D341Med (cell line): Measurements from ENCODE around the gene CPHXL2.

Experiments used
- DNase-seq: peaks from one replicate; pipeline ENCODE4 v3.0.0; 2012; ENCODE audit warnings: low spot score

Gene CPHXL2

DNA sequence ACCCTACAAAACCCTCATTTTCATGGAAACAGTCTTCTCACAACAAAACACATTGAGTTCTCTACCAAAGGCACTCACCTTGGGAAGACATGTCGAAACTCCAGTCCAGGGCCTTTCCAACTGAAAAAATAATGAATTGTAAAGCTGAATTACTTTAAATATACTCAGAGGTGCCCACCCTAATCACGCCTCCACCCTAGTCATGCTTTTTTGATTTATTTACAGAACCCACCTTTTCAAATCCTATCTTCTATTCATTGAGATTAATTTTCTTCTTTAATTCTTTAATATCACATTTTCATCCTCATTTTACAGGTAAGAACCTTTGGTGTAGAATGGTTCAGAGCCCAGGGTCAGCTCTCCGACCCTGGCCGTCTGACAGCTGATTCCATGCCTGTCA is at the start of gene CPHXL2:
Gene CPHXL2 (minus strand): TSS at position 101 of the 400 bp plus-strand sequence. CDS start 10 bp downstream, at position 91.
- no peak for DNase-seq

DNA sequence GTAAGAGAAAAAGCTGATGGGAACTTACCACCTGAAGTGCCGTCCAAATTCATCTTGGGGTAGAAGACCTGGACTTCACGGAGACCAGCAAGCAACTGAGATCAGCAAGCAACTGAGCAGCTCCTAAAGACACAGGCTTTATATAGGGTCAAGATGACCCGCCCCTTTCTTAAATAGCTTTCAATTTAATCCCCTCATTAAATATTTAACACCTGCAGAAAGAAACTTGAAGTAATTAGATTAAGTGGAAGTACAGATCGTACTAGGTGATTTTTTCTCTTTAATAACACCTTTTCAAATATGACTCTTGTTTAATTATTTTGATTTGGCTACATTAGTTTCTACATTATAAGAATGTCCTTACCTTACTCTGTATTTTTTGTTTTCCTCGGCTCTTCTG is 49.6 kb upstream of the CPHXL2 start, which contains the start of gene CPHXL:
Gene CPHXL (minus strand): TSS at position 101 of the 400 bp plus-strand sequence. CDS start 48 bp downstream, at position 53.
- DNase-seq, result no peak

DNA sequence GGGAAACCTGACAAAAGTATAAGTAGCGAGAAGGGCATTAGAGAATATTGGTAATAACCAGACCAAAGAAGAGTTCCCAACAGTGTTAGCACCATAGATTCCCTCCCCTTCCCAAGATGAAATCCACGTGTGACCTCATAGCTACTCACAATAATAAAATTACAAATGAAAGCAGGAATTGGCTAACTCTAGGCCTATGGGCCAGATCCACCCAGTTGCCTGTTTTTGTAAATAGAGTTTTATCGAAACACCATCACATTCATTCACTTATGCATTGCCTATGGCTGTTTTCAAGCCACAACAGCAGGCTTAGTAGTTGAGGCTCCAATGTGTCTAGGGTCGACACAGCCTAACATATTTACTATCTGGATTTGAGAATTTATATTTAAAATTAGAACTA is 41.6 kb upstream of the CPHXL2 start:
- DNase-seq, result no peak

DNA sequence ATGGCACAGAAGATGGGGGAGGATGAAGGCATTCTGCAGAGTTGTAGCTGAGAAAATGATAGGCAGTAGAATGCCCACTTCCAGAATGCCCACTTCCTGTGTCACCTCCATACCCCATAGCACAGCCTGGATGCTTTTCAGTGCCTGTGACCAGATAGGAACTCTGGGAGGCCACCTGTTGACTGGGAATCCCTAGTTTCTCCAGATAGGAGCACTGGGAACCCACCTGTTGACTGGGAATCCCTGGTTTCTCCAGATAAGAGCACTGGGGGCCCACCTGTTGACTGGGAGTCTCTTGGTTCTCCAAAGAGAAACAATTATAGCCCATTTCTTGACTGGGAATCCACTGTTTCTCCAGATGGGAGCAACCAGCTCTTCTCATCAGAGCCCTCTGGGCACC is 37.9 kb upstream of the CPHXL2 start:
- no peak for DNase-seq

DNA sequence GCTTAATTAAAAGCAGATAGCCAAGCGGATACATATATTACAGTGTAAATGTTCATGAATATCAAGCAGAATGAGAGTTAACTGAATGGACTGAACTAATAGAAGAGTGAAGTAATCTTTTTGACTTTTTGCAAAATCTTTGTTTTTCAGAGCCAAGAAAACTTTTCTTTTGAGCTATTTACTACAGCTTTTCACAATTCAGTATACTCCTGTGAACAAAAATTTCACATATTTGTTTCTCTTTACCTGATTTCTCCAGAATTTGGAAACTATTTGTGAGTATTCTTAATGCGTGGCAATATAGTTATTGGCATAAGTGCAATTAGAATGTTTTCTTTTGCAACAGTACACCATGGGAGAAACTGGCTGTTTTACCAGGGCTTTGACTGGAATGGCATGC is 33.5 kb upstream of the CPHXL2 start:
- DNase-seq, result no peak

DNA sequence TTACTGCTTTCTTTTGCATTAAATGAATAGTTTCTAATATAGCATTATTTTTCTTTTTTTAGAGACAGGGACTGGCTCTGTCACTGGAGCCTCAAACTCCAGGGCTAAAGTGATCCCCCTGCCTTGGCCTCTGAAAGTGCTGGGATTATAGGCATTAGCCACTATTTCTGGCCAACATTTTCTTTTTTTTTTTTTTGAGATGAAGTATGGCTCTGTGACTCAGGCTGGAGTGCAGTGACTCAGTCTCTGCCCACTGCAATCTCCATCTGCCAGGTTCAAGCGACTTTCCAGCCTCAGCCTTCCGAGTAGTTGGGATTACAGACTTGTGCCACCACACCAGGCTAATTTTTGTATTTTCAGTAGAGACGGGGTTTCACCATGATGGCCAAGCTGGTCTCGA is 26.5 kb upstream of the CPHXL2 start:
- no peak for DNase-seq

DNA sequence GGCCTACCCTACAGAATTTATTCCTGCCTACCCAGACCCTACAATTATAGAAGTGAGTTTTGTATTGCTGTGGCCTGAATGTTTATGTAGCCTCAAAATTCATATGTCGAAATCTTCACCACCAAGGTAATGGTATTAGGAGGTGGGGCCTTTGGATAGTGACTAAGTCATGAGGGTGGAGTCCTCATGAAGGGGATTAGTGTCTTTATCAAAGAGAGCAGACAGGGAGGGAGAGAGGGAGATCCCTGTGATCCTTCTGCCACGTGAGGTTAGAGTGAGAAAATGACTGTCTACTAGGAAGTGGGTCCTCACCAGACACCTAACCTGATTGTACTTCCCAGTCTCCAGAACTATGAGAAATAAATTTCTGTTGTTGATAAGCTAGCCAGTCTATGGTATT is 25.4 kb upstream of the CPHXL2 start:
- DNase-seq, result no peak

DNA sequence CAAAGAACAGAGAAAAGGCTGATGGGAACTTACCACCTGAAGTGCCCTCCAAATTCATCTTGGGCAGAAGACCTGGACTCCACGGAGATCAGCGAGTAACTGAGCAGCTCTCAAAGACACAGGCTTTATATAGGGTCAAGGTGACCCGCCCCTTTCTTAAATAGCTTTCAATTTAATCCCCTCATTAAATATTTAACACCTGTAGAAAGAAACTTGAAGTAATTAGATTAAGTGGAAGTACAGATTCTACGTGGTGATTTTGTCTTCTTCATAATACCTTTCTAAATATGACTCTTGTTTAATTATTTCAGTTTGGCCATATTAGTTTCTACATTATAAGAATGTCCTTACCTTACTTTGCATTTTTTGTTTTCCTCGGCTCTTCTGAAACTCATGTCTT is 24.6 kb upstream of the CPHXL2 start, which contains the start of gene DUXB:
Gene DUXB (minus strand): TSS at position 101 of the 400 bp plus-strand sequence. CDS start 43 bp downstream, at position 58.
- DNase-seq, result no peak

DNA sequence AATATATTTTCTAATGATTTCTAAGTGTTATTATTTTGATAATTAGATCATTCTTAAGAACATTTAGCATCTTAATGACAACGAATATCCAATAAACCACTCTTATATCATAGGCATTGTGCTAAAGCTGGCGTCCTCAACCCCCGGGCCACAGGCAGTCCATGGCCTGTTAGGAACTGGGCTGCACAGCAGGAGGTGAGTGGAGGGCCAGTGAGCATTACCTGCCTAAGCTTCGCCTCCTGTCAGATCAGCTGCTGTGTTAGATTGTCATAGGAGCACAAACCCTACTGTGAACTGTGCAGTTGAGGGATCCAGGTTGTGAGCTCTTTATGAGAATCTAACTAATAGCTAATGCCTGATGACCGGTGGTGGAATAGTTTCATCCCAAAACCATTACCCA is 20.8 kb upstream of the CPHXL2 start:
- DNase-seq, result no peak

DNA sequence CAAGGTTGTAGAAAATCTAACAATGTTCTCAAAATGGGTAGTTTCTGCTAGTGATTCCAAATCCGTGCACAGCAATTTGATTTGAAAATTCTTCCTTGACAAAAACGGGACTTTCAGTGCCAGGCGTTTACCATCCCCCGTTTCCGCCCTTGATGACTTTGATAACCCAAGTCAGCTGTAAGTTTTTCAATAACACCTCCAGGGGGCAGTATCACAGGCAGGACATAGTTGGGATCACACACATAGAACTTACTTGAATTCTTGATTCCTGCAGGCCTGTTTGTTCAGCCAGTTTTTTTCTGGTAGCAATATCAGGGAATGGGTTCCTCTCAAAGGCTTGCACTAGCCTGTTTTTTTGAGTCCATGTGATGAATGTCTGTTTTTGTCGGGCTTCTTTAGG is 18.9 kb upstream of the CPHXL2 start:
- no peak for DNase-seq

DNA sequence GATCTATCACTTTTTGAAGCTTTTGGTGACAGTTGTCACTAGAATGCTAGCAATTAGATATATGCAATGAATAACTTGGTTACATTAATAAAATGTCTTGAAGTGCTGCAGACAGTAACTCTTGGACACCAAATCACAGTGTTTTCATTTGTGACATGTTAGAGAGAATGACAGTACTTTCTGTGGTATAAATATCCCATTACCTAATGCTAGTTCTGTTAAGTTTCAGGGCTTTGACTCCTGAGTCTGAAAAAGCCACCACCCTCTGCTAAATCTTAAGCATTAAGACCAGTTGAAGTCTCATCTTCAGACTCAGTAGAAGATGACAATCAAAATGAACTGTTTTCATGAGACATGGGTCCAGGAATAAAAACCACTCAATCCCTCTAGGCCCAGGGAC is 10.6 kb upstream of the CPHXL2 start:
- DNase-seq, result no peak

DNA sequence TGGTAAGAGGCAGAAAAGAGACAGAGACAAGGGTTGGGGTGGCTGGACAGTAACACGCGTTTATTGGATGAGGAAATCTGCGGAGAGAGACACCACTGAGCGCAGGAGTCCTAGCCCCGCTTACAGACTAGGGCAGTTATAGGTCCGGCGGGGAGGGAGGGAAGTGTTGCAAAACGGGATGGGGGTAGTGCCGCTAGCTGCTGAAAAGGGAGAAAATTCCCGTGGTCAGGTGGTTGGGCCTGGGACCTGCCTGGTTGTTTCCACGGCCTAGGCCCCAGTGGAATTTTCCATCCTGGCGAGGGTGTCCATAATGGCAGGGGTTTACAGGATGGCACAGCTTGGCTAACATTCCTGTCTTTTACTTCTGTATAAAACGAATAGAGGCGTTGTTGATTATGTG is 5.5 kb upstream of the CPHXL2 start:
- DNase-seq, result no peak

DNA sequence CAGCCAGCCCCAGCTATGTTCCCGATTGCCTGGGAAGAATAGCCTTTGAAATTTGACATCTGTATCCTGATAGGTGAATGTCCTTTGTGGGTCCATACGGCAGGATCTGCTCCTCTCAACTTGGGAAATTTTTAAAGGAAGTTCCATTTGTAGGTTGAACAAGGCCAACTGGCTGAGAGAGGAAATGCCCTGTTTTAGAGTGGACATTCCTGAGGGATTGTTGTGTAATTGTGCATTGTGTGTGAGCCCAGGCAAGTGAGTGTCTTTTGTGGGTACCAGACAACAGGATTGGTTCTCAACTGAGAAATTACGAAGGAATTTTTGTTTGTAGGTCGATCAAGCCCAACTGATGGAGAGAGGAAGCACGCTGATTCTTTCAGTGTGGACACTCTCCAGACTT is 2.6 kb upstream of the CPHXL2 start:
- no peak for DNase-seq

DNA sequence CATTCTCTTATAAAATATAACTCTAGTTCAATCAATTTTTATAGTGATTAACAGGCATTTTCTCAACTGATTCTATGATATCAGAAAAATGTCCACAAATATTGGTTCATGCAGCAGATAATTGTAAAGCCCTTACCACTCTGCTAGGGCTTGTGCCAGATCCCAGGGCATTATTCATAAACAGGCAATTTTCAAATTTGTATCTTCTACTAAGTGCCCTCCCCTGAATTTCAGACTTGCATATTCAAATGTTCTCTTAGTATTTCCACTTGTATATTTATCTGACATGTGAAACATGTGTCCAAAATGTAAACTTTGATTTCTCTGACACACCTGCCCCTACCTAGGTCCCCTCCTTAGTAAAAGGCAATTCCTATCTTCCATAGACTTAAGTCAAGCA is 9.3 kb downstream of the CPHXL2 start:
- DNase-seq, result no peak

DNA sequence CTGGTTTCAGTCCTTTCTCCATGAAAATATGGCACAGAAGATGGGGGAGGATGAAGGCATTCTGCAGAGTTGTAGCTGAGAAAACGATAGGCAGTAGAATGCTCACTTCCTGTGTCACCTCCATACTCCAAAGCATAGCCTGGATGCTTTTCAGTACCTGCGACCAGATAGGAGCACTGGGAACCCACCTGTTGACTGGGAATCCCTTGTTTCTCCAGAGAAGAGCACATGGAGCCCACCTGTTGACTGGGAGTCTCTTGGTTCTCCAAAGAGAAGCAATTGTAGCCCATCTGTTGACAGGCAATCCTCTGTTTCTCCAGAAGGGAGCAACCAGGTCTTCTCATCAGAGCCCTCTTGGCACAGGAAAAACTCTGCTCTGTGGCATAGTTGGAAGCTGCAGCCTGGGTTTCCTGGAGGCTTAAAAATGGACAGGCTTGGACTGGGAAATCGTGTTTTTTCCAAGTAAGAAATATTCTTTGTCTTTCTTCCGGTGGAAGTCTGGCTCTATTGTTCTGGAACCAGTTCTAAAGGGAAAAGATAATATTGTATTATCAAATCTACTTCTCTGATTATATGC is 16.0 kb downstream of the CPHXL2 start:
- DNase-seq, result no peak

DNA sequence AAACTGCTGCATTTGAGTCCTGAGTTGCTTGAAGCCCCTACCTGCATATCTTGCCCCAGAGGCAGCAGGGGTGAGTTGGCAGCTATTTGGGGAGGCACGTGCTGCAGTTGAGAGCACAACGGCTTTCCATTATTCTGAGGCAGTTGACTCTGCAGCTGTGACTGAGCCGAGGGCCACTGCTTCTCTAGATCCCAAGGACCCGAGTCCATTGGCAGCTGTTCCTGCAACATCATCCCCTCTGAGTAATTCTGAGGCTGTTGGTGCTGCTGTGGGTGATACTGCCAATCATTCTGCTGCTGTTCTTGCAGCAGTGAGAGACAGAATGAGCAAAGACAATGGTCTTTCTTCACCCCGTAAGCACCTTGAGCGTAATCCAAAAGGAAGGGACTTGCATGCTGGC is 16.5 kb downstream of the CPHXL2 start:
- no peak for DNase-seq

DNA sequence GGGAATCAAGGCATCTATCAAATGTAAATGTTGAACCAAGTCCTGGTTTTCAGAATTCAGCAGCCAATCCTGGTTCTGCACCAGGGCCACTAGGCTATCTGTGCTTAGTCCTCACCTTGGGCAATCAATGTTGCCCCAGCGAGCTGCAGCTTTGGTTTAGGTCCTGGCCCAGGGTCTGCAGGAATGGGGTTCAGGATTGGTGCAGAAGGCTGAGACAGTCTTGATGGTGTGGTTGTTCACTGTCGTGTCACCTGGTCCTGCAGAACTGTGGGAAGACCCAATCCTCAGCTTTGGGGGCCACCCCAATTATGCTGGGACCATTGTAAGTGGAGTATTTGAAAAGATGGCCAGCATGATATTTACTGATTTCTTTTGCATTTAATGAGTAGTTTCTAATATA is 18.6 kb downstream of the CPHXL2 start:
- DNase-seq, result no peak

DNA sequence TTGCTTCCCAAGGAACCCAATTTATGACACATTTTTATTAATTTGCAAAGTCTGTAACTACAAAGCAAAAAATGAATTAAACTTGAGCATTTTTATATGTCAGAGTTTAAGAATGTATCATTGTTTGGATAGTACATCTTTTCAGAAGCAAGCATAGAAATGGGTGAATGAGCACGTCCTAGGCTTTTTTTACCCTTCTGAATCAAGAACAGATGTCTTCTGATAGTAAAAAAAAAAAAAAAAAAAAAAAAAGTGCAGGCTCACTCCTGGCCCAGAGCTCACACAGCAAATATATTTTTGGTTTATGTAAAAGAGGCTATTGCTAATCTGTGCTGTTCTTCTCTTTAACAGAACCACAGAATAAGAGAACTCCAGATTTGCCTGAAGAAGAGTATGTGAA is 22.9 kb downstream of the CPHXL2 start:
- no peak for DNase-seq

DNA sequence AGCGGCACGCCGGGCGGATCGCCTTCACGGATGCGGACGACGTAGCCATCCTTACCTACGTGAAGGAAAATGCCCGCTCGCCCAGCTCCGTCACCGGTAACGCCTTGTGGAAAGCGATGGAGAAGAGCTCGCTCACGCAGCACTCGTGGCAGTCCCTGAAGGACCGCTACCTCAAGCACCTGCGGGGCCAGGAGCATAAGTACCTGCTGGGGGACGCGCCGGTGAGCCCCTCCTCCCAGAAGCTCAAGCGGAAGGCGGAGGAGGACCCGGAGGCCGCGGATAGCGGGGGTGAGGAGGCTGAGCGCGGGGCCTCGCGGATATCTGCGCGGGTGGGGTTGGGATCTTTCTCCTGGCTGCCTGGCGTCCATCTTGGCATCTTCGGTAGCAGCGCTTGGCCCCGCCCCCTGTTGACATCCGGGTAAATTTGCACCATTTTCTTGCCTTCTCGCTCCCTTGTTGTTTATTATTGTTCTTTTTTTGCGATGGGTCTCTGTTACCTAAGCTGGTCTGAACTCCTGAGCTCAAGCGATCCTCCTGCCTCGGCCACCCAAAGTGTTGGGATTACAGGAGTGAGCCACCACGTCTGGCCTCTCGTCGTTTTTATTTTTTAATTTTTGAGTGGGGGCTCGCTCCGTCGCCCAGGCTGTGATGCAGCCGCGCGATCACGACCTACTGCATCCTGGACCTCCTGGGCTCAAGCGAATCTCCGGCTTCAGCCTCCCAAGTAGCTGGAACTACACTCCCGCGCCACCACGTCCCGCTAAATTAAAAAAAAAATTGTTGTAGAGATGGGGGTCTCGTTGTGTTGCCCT is 28.3 kb downstream of the CPHXL2 start:
- DNase-seq, result peak; percentile 81

DNA sequence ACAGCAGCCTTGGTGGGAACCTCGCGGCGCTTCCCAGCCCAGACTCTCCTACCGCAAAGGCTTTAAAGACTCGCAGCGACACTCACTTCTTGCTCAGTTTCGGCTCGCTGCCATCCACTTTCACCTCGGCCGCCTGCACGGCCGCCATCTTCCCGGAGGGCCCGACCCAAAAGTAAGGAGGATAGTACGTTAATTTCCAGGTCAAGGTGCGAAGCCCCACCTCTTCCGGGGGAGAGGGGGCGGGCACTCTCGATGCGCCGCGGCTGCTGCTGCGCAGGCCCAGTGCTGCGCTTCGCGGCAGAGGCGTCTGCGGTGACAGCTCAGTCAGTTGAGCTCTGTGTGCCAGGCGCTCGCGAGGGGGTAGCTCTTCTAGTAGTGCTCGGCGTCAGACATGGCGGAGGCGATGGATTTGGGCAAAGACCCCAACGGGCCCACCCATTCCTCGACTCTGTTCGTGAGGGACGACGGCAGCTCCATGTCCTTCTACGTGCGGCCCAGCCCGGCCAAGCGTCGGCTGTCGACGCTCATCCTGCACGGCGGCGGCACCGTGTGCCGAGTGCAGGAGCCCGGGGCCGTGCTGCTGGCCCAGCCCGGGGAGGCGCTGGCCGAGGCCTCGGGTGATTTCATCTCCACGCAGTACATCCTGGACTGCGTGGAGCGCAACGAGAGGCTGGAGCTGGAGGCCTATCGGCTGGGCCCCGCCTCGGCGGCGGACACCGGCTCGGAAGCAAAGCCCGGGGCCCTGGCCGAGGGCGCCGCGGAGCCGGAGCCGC is 29.1 kb downstream of the CPHXL2 start, which contains the start of the genes KARS1 and TERF2IP:
Gene KARS1 (minus strand): TSS at position 174 of the 773 bp plus-strand sequence. CDS start 26 bp downstream, at position 148.
Gene TERF2IP (plus strand): TSS at position 282 of the 773 bp plus-strand sequence. CDS start 110 bp downstream, at position 392.
- DNase-seq, result peak; percentile 95

DNA sequence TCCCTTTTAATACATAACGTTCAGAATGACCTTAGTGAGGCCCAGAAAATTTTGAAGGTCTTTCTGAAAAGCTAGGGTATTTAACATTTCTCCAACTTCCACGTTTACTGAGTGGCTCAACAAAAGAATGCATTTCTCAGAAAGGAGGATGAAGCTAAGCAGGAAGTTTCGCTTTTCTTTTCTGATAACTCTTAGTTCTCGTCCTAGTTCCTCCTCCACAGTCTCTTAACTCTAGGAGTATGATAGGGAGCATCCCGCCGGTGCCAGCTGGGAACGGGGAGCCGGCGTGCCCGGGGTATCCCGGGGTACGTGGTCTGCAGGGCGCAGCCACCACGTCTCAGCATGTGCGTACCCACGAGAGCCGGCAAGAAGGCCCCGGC is 29.7 kb downstream of the CPHXL2 start:
- peak; percentile 72 for DNase-seq

DNA sequence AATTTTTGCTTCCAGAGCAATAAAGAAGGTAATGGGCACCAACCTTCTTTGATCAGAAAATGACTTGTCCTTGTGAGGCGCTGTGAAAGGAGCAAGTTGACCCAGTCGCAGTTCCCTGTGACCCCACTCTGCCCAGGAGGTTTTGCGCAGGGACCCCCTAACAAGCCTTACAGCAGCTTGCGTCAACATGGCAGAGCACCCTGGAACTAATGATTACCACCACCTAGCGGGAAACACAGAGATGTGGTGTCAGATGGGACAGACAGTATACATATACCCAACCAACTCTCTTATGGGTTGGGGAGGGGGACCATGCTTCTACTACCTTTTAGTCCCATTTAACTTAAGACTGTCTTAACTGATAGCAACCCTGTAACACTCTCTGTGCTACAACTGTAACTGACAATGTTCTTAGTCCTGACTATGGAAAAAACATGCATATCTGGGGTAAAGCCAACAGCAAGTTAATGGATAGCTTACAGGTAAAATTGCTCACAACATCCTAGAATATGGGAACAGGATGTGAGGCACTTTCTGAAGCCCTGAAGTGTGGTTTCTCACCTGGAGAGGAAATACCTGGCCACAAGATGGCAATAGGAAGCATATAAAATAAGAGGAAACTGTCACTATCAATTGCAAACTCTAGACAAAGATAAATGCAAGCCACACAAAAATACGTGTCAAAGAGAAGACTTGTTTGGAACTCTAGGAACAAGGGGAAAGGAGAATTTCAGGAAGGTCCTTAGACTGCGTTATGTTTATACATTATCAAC is 32.4 kb downstream of the CPHXL2 start:
- DNase-seq, result no peak
